SK-N-SH (cell line): ENCODE results near the gene SERTAD4.

Source experiments
- CTCF ChIP-seq: fragments of 200-600 bp; sonication (generic); IDR thresholded peaks from 2 replicates; pipeline ENCODE4 v1.6.1; 2017; ENCODE audit warnings: antibody characterized with exemption, mild to moderate bottlenecking, moderate library complexity
- EP300 ChIP-seq, 2 experiments: IDR thresholded peaks; 2 replicates each; pipeline versions ENCODE4 v1.4.0 to v1.6.1; 2012; ENCODE audit warnings: borderline replicate concordance in 1 of 2, low read depth in 1 of 2, low read length in 1 of 2
- FOXM1 ChIP-seq: IDR thresholded peaks from 2 replicates; pipeline ENCODE4 v1.4.0; 2012; ENCODE audit warnings: low read depth, mild to moderate bottlenecking
- GABPA ChIP-seq: IDR thresholded peaks from 2 replicates; pipeline ENCODE4 v1.4.0; 2012; ENCODE audit warnings: low read depth, mild to moderate bottlenecking
- MXI1 ChIP-seq: IDR thresholded peaks from 2 replicates; pipeline ENCODE4 v1.6.1; 2012; ENCODE audit warnings: mild to moderate bottlenecking, low read depth, low read length, improper control_type of control experiment
- PBX3 ChIP-seq: IDR thresholded peaks from 2 replicates; pipeline ENCODE4; 2012
- POLR2AphosphoS5 ChIP-seq: IDR thresholded peaks from 2 replicates; pipeline ENCODE4 v1.6.1; 2012; ENCODE audit warnings: low read depth, low read length
- TAF1 ChIP-seq: IDR thresholded peaks from 2 replicates; pipeline ENCODE4 v1.6.1; 2012; ENCODE audit warnings: low read depth, mild to moderate bottlenecking, low read length, moderate library complexity, borderline replicate concordance

- TF ChIP-seq TAF1: no peak
- TF ChIP-seq PBX3: no peak
- no peak for TF ChIP-seq CTCF
- TF ChIP-seq FOXM1: no peak
- no peak for TF ChIP-seq GABPA
- no peak for TF ChIP-seq EP300 (IDR thresholded peaks at IDR 0.05; ENCODE audit: borderline replicate concordance in 1 of 2, low read depth in 1 of 2, low read length in 1 of 2)
- TF ChIP-seq MXI1: no peak
- no peak for TF ChIP-seq POLR2AphosphoS5
These were observed 9.2 kb upstream of the SERTAD4 start for GRCh38 chr1:210223226-210223904.
